Mononuclear cell (primary cell): Measurements from ENCODE around the gene CHCT1. TPM values are rescaled to one million over a fixed set of nuclear protein-coding genes. Genes with fewer than 3 reads are reported as not detected.

Experiments
- H3K27me3 ChIP-seq: 2 replicates; pipeline ENCODE4 v1.6.0; 2011; ENCODE audit warnings: low read length, control low read depth; ENCODE audit not compliant: insufficient read depth
- H3K4me1 ChIP-seq: 2 replicates; pipeline ENCODE4 v1.5.1; 2011; ENCODE audit warnings: mild to moderate bottlenecking, low read length, control low read depth; ENCODE audit not compliant: insufficient read depth
- H3K4me3 ChIP-seq: 2 replicates; pipeline ENCODE4 v1.5.1; 2011; ENCODE audit warnings: mild to moderate bottlenecking, low read length, moderate library complexity
- H3K9me3 ChIP-seq: 2 replicates; pipeline ENCODE4 v1.5.1; 2011; ENCODE audit warnings: low read depth, mild to moderate bottlenecking, control low read depth, low read length
- total RNA-seq: library from RNA; depleted of rRNA; stranded (reverse); fragments of >200 nt; gene quantifications from one replicate; pipeline ENCODE4 v1.2.3, GENCODE V29; 2012

Gene CHCT1
- total RNA-seq, 1 donor = not detected

- H3K9me3 ChIP-seq = no peaks in the 10 kb centered on the region
- H3K4me3 ChIP-seq = no peak overlapping the region
- H3K4me1 ChIP-seq = no peaks in the 10 kb centered on the region
- H3K27me3 ChIP-seq = no peaks in the 10 kb centered on the region
Measured at GRCh38 chr17:60447375-60447774, 25.1 kb downstream of the CHCT1 start.

- Histone ChIP-seq H3K4me1 (no peaks in the 10 kb centered on the region), H3K27me3 (no peaks in the 10 kb centered on the region), H3K4me3 (no peak overlapping the region), H3K9me3 (no peaks in the 10 kb centered on the region)
Measured at GRCh38 chr17:60451071-60451470, 28.8 kb downstream of the CHCT1 start.

- no peaks in the 10 kb centered on the region for H3K27me3 ChIP-seq
- no peaks in the 10 kb centered on the region for H3K4me1 ChIP-seq
- H3K9me3 ChIP-seq = no peaks in the 10 kb centered on the region
- H3K4me3 ChIP-seq = no peak overlapping the region
Measured at GRCh38 chr17:60451965-60452364, 29.7 kb downstream of the CHCT1 start.

GRCh38 chr17:60455378-60455777 lies 33.1 kb downstream of the CHCT1 start:
- no peaks in the 10 kb centered on the region for H3K4me1 ChIP-seq
- H3K4me3 ChIP-seq = no peak overlapping the region
- H3K9me3 ChIP-seq = no peaks in the 10 kb centered on the region
- no peaks in the 10 kb centered on the region for H3K27me3 ChIP-seq

GRCh38 chr17:60457148-60457547 lies 34.9 kb downstream of the CHCT1 start:
- no peaks in the 10 kb centered on the region for H3K27me3 ChIP-seq
- H3K9me3 ChIP-seq = no peaks in the 10 kb centered on the region
- H3K4me1 ChIP-seq = no peaks in the 10 kb centered on the region
- H3K4me3 ChIP-seq = no peak overlapping the region

GRCh38 chr17:60461584-60461983 lies 39.3 kb downstream of the CHCT1 start:
- Histone ChIP-seq H3K9me3 (no peaks in the 10 kb centered on the region), H3K27me3 (no peaks in the 10 kb centered on the region), H3K4me1 (no peaks in the 10 kb centered on the region), H3K4me3 (no peak overlapping the region)

- Histone ChIP-seq H3K4me3 (no peak overlapping the region), H3K9me3 (no peaks in the 10 kb centered on the region), H3K27me3 (no peaks in the 10 kb centered on the region)
Measured at GRCh38 chr17:60463157-60463835, 41.0 kb downstream of the CHCT1 start.

GRCh38 chr17:60464343-60464742 lies 42.1 kb downstream of the CHCT1 start:
- Histone ChIP-seq H3K9me3 (no peaks in the 10 kb centered on the region), H3K27me3 (no peaks in the 10 kb centered on the region), H3K4me1 (no peaks in the 10 kb centered on the region), H3K4me3 (no peak overlapping the region)

More at GRCh38 chr17:60463157-60463835, 41.0 kb downstream of the CHCT1 start:
- no peaks in the 10 kb centered on the region for H3K4me1 ChIP-seq

- Histone ChIP-seq H3K9me3 (no peaks in the 10 kb centered on the region), H3K4me3 (no peak overlapping the region), H3K27me3 (no peaks in the 10 kb centered on the region), H3K4me1 (peaks cover 7% of the 10 kb centered on the region)
Measured at GRCh38 chr17:60468371-60468770, 46.1 kb downstream of the CHCT1 start.

GRCh38 chr17:60471451-60471850 lies 49.2 kb downstream of the CHCT1 start:
- H3K4me3 ChIP-seq = no peak overlapping the region
- peaks cover 7% of the 10 kb centered on the region for H3K4me1 ChIP-seq
- H3K9me3 ChIP-seq = no peaks in the 10 kb centered on the region
- H3K27me3 ChIP-seq = no peaks in the 10 kb centered on the region

GRCh38 chr17:60472449-60472848 lies 50.2 kb downstream of the CHCT1 start:
- Histone ChIP-seq H3K27me3 (no peaks in the 10 kb centered on the region), H3K4me3 (no peak overlapping the region), H3K4me1 (peaks cover 7% of the 10 kb centered on the region), H3K9me3 (no peaks in the 10 kb centered on the region)

GRCh38 chr17:60473788-60474187 lies 51.5 kb downstream of the CHCT1 start:
- no peaks in the 10 kb centered on the region for H3K27me3 ChIP-seq
- no peaks in the 10 kb centered on the region for H3K9me3 ChIP-seq
- no peak overlapping the region for H3K4me3 ChIP-seq
- H3K4me1 ChIP-seq = peaks cover 7% of the 10 kb centered on the region

Other genes starting within 250 kb of the CHCT1 start
- gene USP32, start 30.4 kb upstream of the CHCT1 start, total RNA-seq = 35.8 TPM
- gene APPBP2, start 103.8 kb downstream of the CHCT1 start, total RNA-seq = 21.2 TPM
- 14.8 TPM for gene PPM1D, start 177.7 kb downstream of the CHCT1 start, total RNA-seq